SK-N-SH treated with all-trans-retinoic acid at 6 μM for 48 hours (cell line): ENCODE measurements around the gene LRMDA.

Source experiments
- ATAC-seq: fragments of 200-7000 bp; cut with Tn5 transposase; 3 replicates; pipeline ENCODE4 v1.9.1; 2020; ENCODE audit warnings: mild to moderate bottlenecking, moderate library complexity
- ARNTL ChIP-seq: fragments of 450-650 bp; formaldehyde crosslinking; IDR thresholded peaks from 2 replicates; pipeline ENCODE4 v1.5.0; 2020; ENCODE audit warnings: low read depth, mild to moderate bottlenecking, moderate library complexity, borderline replicate concordance
- BACH2 ChIP-seq: fragments of 250-450 bp; sonication (Bioruptor Pico); IDR thresholded peaks from 2 replicates; pipeline ENCODE4 v1.9.0; 2021; ENCODE audit warnings: mild to moderate bottlenecking, borderline replicate concordance
- CREB5 ChIP-seq: fragments of 250-450 bp; sonication (Bioruptor Pico); IDR thresholded peaks from 2 replicates; pipeline ENCODE4 v1.5.1; 2020; ENCODE audit warnings: low read depth, mild to moderate bottlenecking, moderate library complexity
- CSDC2 ChIP-seq: fragments of 250-450 bp; sonication (Bioruptor Pico); IDR thresholded peaks from 2 replicates; pipeline ENCODE4 v1.5.0; 2020; ENCODE audit warnings: mild to moderate bottlenecking, moderate library complexity
- CSRNP3 ChIP-seq: fragments of 250-450 bp; sonication (Bioruptor Pico); IDR thresholded peaks from 2 replicates; pipeline ENCODE4 v1.5.1; 2021; ENCODE audit warnings: mild to moderate bottlenecking, moderate library complexity
- ESRRG ChIP-seq: fragments of 250-450 bp; sonication (Bioruptor Pico); IDR thresholded peaks from 2 replicates; pipeline ENCODE4 v1.6.1; 2021; ENCODE audit warnings: mild to moderate bottlenecking
- GLIS3 ChIP-seq: fragments of 250-450 bp; sonication (Bioruptor Pico); IDR thresholded peaks from 2 replicates; pipeline ENCODE4 v1.5.0; 2020; ENCODE audit warnings: mild to moderate bottlenecking, moderate library complexity
- ISL1 ChIP-seq: fragments of 250-450 bp; sonication (Bioruptor Pico); IDR thresholded peaks from 2 replicates; pipeline ENCODE4 v2.1.2; 2022; ENCODE audit warnings: mild to moderate bottlenecking, moderate library complexity
- OSR1 ChIP-seq: fragments of 250-450 bp; sonication (Bioruptor Pico); IDR thresholded peaks from 2 replicates; pipeline ENCODE4 v1.8.0; 2022; ENCODE audit warnings: moderate library complexity, mild to moderate bottlenecking, inconsistent platforms
- PATZ1 ChIP-seq: fragments of 250-450 bp; sonication (Bioruptor Pico); IDR thresholded peaks from 2 replicates; pipeline ENCODE4 v1.8.0; 2020; ENCODE audit warnings: mild to moderate bottlenecking, moderate library complexity, borderline replicate concordance
- POU6F1 ChIP-seq: fragments of 250-450 bp; sonication (Bioruptor Pico); IDR thresholded peaks from 2 replicates; pipeline ENCODE4 v1.8.0; 2021; ENCODE audit warnings: low read depth, mild to moderate bottlenecking, moderate library complexity, borderline replicate concordance
- PPARA ChIP-seq: fragments of 250-450 bp; sonication (Bioruptor Pico); IDR thresholded peaks from 2 replicates; pipeline ENCODE4 v1.5.0; 2020; ENCODE audit warnings: mild to moderate bottlenecking, borderline replicate concordance
- RARB ChIP-seq: fragments of 250-450 bp; sonication (Bioruptor Pico); IDR thresholded peaks from 2 replicates; pipeline ENCODE4 v1.8.0; 2021; ENCODE audit warnings: mild to moderate bottlenecking, moderate library complexity
- SNAI2 ChIP-seq: fragments of 250-450 bp; sonication (Bioruptor Pico); IDR thresholded peaks from 2 replicates; pipeline ENCODE4 v1.5.0; 2020; ENCODE audit warnings: mild to moderate bottlenecking, moderate library complexity
- TCF4 ChIP-seq: fragments of 250-450 bp; sonication (Bioruptor Pico); IDR thresholded peaks from 2 replicates; pipeline ENCODE4 v1.8.0; 2021; ENCODE audit warnings: mild to moderate bottlenecking, moderate library complexity, borderline replicate concordance
- TOX ChIP-seq: fragments of 250-450 bp; sonication (Bioruptor Pico); IDR thresholded peaks from 2 replicates; pipeline ENCODE4 v1.8.0; 2021; ENCODE audit warnings: mild to moderate bottlenecking, moderate library complexity, borderline replicate concordance
- ZC3H10 ChIP-seq: fragments of 250-450 bp; sonication (Bioruptor Pico); IDR thresholded peaks from 2 replicates; pipeline ENCODE4 v1.5.1; 2021; ENCODE audit warnings: mild to moderate bottlenecking, moderate library complexity
- ZFP3 ChIP-seq: fragments of 250-450 bp; sonication (Bioruptor Pico); IDR thresholded peaks from 2 replicates; pipeline ENCODE4 v1.5.0; 2020; ENCODE audit warnings: mild to moderate bottlenecking, moderate library complexity
- ZNF70 ChIP-seq: fragments of 450-650 bp; formaldehyde crosslinking; IDR thresholded peaks from 2 replicates; pipeline ENCODE4 v1.5.0; 2020; ENCODE audit warnings: mild to moderate bottlenecking, moderate library complexity
- ZNF8 ChIP-seq: fragments of 450-650 bp; formaldehyde crosslinking; IDR thresholded peaks from 2 replicates; pipeline ENCODE4 v1.5.0; 2020; ENCODE audit warnings: mild to moderate bottlenecking, moderate library complexity

Gene LRMDA

GRCh38 chr10:75593692-75594556 is 162.5 kb downstream of the LRMDA start:
- ATAC-seq, result no peak

GRCh38 chr10:75596930-75597620 is 165.7 kb downstream of the LRMDA start:
- TF ChIP-seq ZNF8 (CRISPR knock-in tag) (no peak), TOX (no peak), ISL1 (no peak), ARNTL (no peak), CREB5 (CRISPR knock-in tag) (no peak), ZFP3 (CRISPR knock-in tag) (no peak), ESRRG (CRISPR knock-in tag) (no peak), GLIS3 (no peak), TCF4 (CRISPR knock-in tag) (no peak), BACH2 (CRISPR knock-in tag) (no peak), PPARA (CRISPR knock-in tag) (no peak), PATZ1 (no peak), CSDC2 (CRISPR knock-in tag) (no peak), ZNF70 (CRISPR knock-in tag) (no peak)
- ATAC-seq, result no peak

More at GRCh38 chr10:75593692-75594556, 162.5 kb downstream of the LRMDA start:
- TF ChIP-seq RARB (CRISPR knock-in tag) (no peak), CSRNP3 (CRISPR knock-in tag) (no peak), ZNF8 (CRISPR knock-in tag) (no peak), SNAI2 (no peak), CSDC2 (CRISPR knock-in tag) (no peak)

GRCh38 chr10:75597773-75598440 is 166.5 kb downstream of the LRMDA start:
- TF ChIP-seq ZC3H10 (CRISPR knock-in tag) (no peak), SNAI2 (no peak), CREB5 (CRISPR knock-in tag) (no peak), ARNTL (no peak), BACH2 (CRISPR knock-in tag) (no peak), PATZ1 (no peak), ISL1 (no peak), OSR1 (no peak), POU6F1 (CRISPR knock-in tag) (no peak), CSRNP3 (CRISPR knock-in tag) (no peak), ESRRG (CRISPR knock-in tag) (no peak), ZNF8 (CRISPR knock-in tag) (no peak)
- no peak for ATAC-seq
